GM18873 (cell line): ENCODE data around the gene KRT4.
"Not testable (repeated sequence)": the region's sequence is repeated elsewhere in the genome, so short reads cannot be mapped to it uniquely, and the experiment has no call there.

Experiments
- ATAC-seq: cut with Tn5 transposase; IDR thresholded peaks from one replicate; pipeline ENCODE4 v1.9.1; 2021; ENCODE audit warnings: mild to moderate bottlenecking, moderate library complexity, moderate number of reproducible peaks; ENCODE audit not compliant: unreplicated experiment, low FRiP score

The KRT4 gene

GRCh38 chr12:52795332-52795674 lies 18.6 kb downstream of the KRT4 start:
- ATAC-seq = not testable (repeated sequence)

- no peak for ATAC-seq
These were observed 19.2 kb downstream of the KRT4 start for GRCh38 chr12:52794479-52795331.

- no peak for ATAC-seq
These were observed 21.5 kb downstream of the KRT4 start for GRCh38 chr12:52792185-52793029.

GRCh38 chr12:52791271-52792184 lies 22.4 kb downstream of the KRT4 start:
- ATAC-seq = no peak

- no peak for ATAC-seq
These were observed 23.3 kb downstream of the KRT4 start for GRCh38 chr12:52790427-52791270.

GRCh38 chr12:52789637-52790426 lies 24.1 kb downstream of the KRT4 start:
- no peak for ATAC-seq

GRCh38 chr12:52788876-52789636 lies 24.9 kb downstream of the KRT4 start:
- ATAC-seq = no peak

- ATAC-seq = no peak
These were observed 25.6 kb downstream of the KRT4 start for GRCh38 chr12:52788192-52788875.

- no peak for ATAC-seq
These were observed 26.4 kb downstream of the KRT4 start for GRCh38 chr12:52787324-52788191.

GRCh38 chr12:52784909-52785308 lies 29.0 kb downstream of the KRT4 start:
- ATAC-seq = no peak

- ATAC-seq = no peak
These were observed 30.2 kb downstream of the KRT4 start for GRCh38 chr12:52783563-52784316.

- ATAC-seq = no peak
These were observed 31.4 kb downstream of the KRT4 start for GRCh38 chr12:52782502-52782901.

- no peak for ATAC-seq
These were observed 32.4 kb downstream of the KRT4 start for GRCh38 chr12:52781399-52782082.

- no peak for ATAC-seq
These were observed 34.0 kb downstream of the KRT4 start for GRCh38 chr12:52779914-52780313.

- ATAC-seq = no peak
These were observed 35.1 kb downstream of the KRT4 start for GRCh38 chr12:52778833-52779232.
